ENCODE results near the gene PAX8. TPM values are rescaled to one million over a fixed set of nuclear protein-coding genes. Genes with fewer than 3 reads are reported as not detected.
A peak's percentile ranks its signal among the peaks of the same experiment; 100 is the strongest.

Gene PAX8
- total RNA-seq, 2 experiments from 2014 or later, result 2.6 to 4.1 TPM

GRCh38 chr2:113213061-113213930 lies 65.4 kb downstream of the PAX8 start:
- no peaks in the 10 kb centered on the region for H3K27me3 Mint-ChIP-seq
- H3K36me3 Mint-ChIP-seq, result no peaks in the 10 kb centered on the region
- H3K4me3 Mint-ChIP-seq, result no peak overlapping the region
- ChIA-PET POLR2A (no interaction called here), CTCF (interaction anchor here (2.4 kb wide), 1 partner anchor 9 kb away, joined by 14 read pairs; no protein-coding TSS in a partner anchor)
- H3K9me3 Mint-ChIP-seq, result no peaks in the 10 kb centered on the region
- peaks cover 8% of the 10 kb centered on the region for H3K4me1 Mint-ChIP-seq (ENCODE audit: low read depth)
- intact Hi-C loops (cut with micrococcal nuclease), result no loop called here
- H3K27ac Mint-ChIP-seq, result no peak overlapping the region
- DNase-seq, result no peak

- DNase-seq, result no peak
- CTCF ChIA-PET, result interaction anchor here (1.2 to 2.4 kb wide), 3 partner anchors 9 to 178 kb away, joined by 4 to 14 read pairs (median 4); no protein-coding TSS in a partner anchor
- no peak overlapping the region for H3K27ac Mint-ChIP-seq
- peaks cover 4% of the 10 kb centered on the region for H3K4me1 Mint-ChIP-seq (ENCODE audit: low read depth)
- intact Hi-C loops (cut with micrococcal nuclease), result no loop called here
- no peaks in the 10 kb centered on the region for H3K36me3 Mint-ChIP-seq
- POLR2A ChIA-PET, result no interaction called here
- H3K4me3 Mint-ChIP-seq, result no peak overlapping the region
- no peaks in the 10 kb centered on the region for H3K27me3 Mint-ChIP-seq
- no peaks in the 10 kb centered on the region for H3K9me3 Mint-ChIP-seq
Observed at GRCh38 chr2:113212245-113213060, 66.3 kb downstream of the PAX8 start.

DNA sequence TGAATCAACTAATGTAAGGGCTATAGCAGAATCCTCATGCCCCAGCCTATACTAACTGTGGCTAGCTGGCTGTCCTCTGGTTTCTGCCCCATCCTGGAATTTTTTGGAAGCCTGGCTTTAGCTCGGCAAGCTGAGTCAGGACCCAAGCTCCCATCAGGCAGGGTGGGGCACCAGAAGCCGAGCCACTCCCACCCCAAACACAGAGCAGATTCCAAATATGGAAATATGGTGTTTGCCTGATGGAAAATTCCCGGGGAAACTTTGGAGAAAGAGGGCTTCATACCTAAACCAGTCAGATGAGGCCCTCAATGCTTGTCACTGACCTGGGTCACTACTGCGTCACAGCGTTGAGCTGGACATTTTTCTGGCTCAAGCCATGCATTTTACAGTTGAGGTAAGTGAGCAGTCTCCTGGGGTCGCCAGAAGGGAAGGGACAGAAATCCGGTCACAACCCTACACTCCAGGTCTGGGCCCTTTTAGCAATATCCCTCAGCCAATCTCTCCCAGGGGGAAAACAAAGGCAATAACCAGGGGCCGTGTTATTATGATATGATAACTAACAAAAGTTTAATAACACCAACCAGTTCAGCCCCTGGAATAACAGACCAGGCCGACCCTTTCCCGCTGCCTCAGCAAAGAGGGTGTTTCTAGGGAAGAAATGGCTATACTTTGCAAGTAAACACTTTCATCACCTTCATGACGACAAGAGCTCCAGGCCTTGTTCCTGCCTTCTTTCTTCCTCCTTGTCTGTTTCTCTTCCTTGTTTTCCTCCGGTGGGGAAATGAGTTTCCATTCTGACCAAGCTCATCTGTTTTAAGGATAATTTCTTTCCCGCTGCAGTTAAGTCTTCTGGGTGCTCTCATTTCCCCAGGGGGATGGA lies 67.3 kb downstream of the PAX8 start:
- intact Hi-C loops (cut with micrococcal nuclease), result no loop called here
- ChIA-PET CTCF (interaction anchor here (0.5 to 1.4 kb wide), 3 partner anchors 38 to 179 kb away, joined by 3 to 4 read pairs (median 4); no protein-coding TSS in a partner anchor), POLR2A (no interaction called here)
- no peak for DNase-seq
- Mint-ChIP-seq H3K36me3 (no peaks in the 10 kb centered on the region), H3K27me3 (no peaks in the 10 kb centered on the region), H3K4me3 (no peak overlapping the region), H3K4me1 (ENCODE audit: low read depth) (no peaks in the 10 kb centered on the region), H3K27ac (no peak overlapping the region), H3K9me3 (no peaks in the 10 kb centered on the region)

- intact Hi-C loops (cut with micrococcal nuclease), result no loop called here
- Mint-ChIP-seq H3K27ac (no peak overlapping the region), H3K4me3 (no peak overlapping the region), H3K27me3 (no peaks in the 10 kb centered on the region), H3K36me3 (no peaks in the 10 kb centered on the region), H3K4me1 (ENCODE audit: low read depth) (no peaks in the 10 kb centered on the region), H3K9me3 (no peaks in the 10 kb centered on the region)
- ChIA-PET POLR2A (no interaction called here), CTCF (no interaction called here)
- DNase-seq, result no peak
Observed at GRCh38 chr2:113209646-113210171, 69.0 kb downstream of the PAX8 start.

- intact Hi-C loops (cut with micrococcal nuclease), result no loop called here
- no peak overlapping the region for H3K27ac Mint-ChIP-seq
Observed at GRCh38 chr2:113209011-113209645, 69.6 kb downstream of the PAX8 start.

GRCh38 chr2:113208396-113208795 lies 70.3 kb downstream of the PAX8 start:
- POLR2A ChIA-PET, result no interaction called here
- no peak for DNase-seq
- H3K9me3 Mint-ChIP-seq, result no peaks in the 10 kb centered on the region
- H3K4me3 Mint-ChIP-seq, result no peak overlapping the region
- CTCF ChIA-PET, result no interaction called here
- intact Hi-C loops (cut with micrococcal nuclease), result no loop called here
- H3K27me3 Mint-ChIP-seq, result no peaks in the 10 kb centered on the region
- peaks cover 10% of the 10 kb centered on the region for H3K4me1 Mint-ChIP-seq (ENCODE audit: low read depth)
- H3K36me3 Mint-ChIP-seq, result no peaks in the 10 kb centered on the region
- no peak overlapping the region for H3K27ac Mint-ChIP-seq

More at GRCh38 chr2:113209011-113209645, 69.6 kb downstream of the PAX8 start:
- Mint-ChIP-seq H3K36me3 (no peaks in the 10 kb centered on the region), H3K9me3 (no peaks in the 10 kb centered on the region), H3K4me3 (no peak overlapping the region), H3K4me1 (ENCODE audit: low read depth) (peaks cover 5% of the 10 kb centered on the region), H3K27me3 (no peaks in the 10 kb centered on the region)
- ChIA-PET POLR2A (no interaction called here), CTCF (no interaction called here)
- no peak for DNase-seq

- no peaks in the 10 kb centered on the region for H3K27me3 Mint-ChIP-seq
- intact Hi-C loops (cut with micrococcal nuclease), result no loop called here
- ChIA-PET POLR2A (interaction anchor here (1.0 kb wide), 1 partner anchor 32 kb away, joined by 4 read pairs; no protein-coding TSS in a partner anchor), CTCF (interaction anchor here (1.8 to 16.4 kb wide), 4 partner anchors 28 to 183 kb away, joined by 4 to 308 read pairs (median 8); no protein-coding TSS in a partner anchor)
- no peak for DNase-seq
- H3K9me3 Mint-ChIP-seq, result no peaks in the 10 kb centered on the region
- peak overlapping the region; percentile 30 for H3K27ac Mint-ChIP-seq
- H3K4me1 Mint-ChIP-seq (ENCODE audit: low read depth), result peaks cover 10% of the 10 kb centered on the region
- H3K4me3 Mint-ChIP-seq, result no peak overlapping the region
- H3K36me3 Mint-ChIP-seq, result peaks cover 5% of the 10 kb centered on the region
Observed at GRCh38 chr2:113207021-113207420, 71.7 kb downstream of the PAX8 start.

DNA sequence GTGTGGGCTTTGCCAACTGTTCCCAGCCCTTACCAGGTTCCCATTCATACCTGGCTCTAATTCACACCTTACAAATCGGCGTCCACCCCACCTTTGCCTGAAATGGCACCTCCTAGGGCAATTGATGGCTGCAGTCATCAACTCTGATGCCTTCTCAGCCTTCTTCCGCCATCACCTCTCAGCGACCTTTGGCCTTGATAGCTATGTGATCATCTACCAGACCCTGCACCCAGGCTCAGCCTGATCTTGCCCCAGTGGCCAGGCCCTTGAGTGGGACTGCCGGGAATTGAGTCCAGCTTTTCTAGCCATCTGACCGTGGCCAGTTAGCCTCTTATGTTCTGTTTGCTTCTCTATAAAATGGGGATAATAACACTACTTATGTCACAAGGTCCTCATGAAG lies 72.5 kb downstream of the PAX8 start:
- Mint-ChIP-seq H3K4me3 (no peak overlapping the region), H3K9me3 (no peaks in the 10 kb centered on the region), H3K4me1 (ENCODE audit: low read depth) (peaks cover 10% of the 10 kb centered on the region), H3K27me3 (no peaks in the 10 kb centered on the region), H3K27ac (no peak overlapping the region), H3K36me3 (peaks cover 7% of the 10 kb centered on the region)
- CTCF ChIA-PET, result interaction anchor here (1.4 to 16.4 kb wide), 6 partner anchors 28 to 184 kb away, joined by 3 to 308 read pairs (median 8); partner anchors contain the start of gene PSD4
- intact Hi-C loops (cut with micrococcal nuclease), result no loop called here
- no peak for DNase-seq
- POLR2A ChIA-PET, result interaction anchor here (1.0 kb wide), 1 partner anchor 32 kb away, joined by 4 read pairs; no protein-coding TSS in a partner anchor

- peaks cover 25% of the 10 kb centered on the region for H3K36me3 Mint-ChIP-seq
- no peak overlapping the region for H3K4me3 Mint-ChIP-seq
- peak overlapping the region; percentile 79 for H3K27ac Mint-ChIP-seq
- DNase-seq, result peak; percentile 85
- H3K9me3 Mint-ChIP-seq, result no peaks in the 10 kb centered on the region
- H3K27me3 Mint-ChIP-seq, result no peaks in the 10 kb centered on the region
- peaks cover 10% of the 10 kb centered on the region for H3K4me1 Mint-ChIP-seq (ENCODE audit: low read depth)
- CTCF ChIA-PET, result interaction anchor here (0.6 to 16.4 kb wide), 34 partner anchors 9 to 186 kb away, joined by 3 to 308 read pairs (median 5); partner anchors contain the start of genes IL1RN and PSD4
- POLR2A ChIA-PET, result interaction anchor here (0.8 to 1.7 kb wide), 4 partner anchors 29 to 47 kb away, joined by 3 to 7 read pairs (median 4); no protein-coding TSS in a partner anchor
- intact Hi-C loops (cut with micrococcal nuclease), result loop anchor here (1.0 to 5.0 kb wide), 4 partner anchors 37 to 188 kb away; no protein-coding TSS in a partner anchor
Observed at GRCh38 chr2:113203901-113204519, 74.7 kb downstream of the PAX8 start.

GRCh38 chr2:113203217-113203530 lies 75.5 kb downstream of the PAX8 start:
- Mint-ChIP-seq H3K27ac (peak overlapping the region; percentile 3), H3K36me3 (peaks cover 26% of the 10 kb centered on the region), H3K4me1 (ENCODE audit: low read depth) (peaks cover 10% of the 10 kb centered on the region), H3K4me3 (no peak overlapping the region), H3K27me3 (no peaks in the 10 kb centered on the region), H3K9me3 (no peaks in the 10 kb centered on the region)
- ChIA-PET CTCF (interaction anchor here (0.6 to 16.4 kb wide), 15 partner anchors 10 to 556 kb away, joined by 3 to 308 read pairs (median 7); partner anchors contain the start of genes IL1RN and PSD4), POLR2A (no interaction called here)
- DNase-seq, result no peak
- intact Hi-C loops (cut with micrococcal nuclease), result loop anchor here (5.0 kb wide), 1 partner anchor 189 kb away; no protein-coding TSS in a partner anchor
